ENCODE results near the gene ICE2.
"Not testable (repeated sequence)": the region's sequence is repeated elsewhere in the genome, so short reads cannot be mapped to it uniquely, and the experiment has no call there.

The ICE2 gene

DNA sequence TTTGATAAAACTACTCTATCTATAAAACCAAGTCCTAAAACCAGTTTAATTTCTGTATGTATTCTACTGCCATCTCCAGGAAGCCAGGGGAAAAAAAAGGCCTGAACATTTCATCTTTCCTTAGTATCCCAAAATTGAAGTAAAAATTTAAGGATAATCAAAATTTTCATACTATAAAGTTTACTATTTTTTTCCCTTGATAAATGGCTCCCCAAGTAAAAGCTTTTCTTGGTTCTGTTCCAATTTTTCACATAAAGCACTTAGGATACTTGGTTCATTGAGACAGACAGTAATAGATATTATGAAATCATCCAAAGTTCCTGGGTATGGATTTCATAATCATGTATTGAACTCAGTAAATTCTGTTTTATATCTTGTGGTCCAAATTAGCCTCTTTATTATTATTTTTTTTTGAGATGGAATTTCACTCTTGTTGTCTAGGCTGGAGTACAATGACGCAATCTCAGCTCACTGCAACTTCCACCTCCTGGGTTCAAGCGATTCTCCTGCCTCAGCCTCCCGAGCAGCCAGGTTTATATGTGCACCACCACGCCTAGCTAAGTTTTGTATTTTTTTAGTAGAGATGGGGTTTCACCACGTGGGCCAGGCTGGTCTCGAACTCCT is 34.5 kb downstream of the ICE2 start:
- DNase-seq (ENCODE audit: low read depth in 2 of 2): no peak

DNA sequence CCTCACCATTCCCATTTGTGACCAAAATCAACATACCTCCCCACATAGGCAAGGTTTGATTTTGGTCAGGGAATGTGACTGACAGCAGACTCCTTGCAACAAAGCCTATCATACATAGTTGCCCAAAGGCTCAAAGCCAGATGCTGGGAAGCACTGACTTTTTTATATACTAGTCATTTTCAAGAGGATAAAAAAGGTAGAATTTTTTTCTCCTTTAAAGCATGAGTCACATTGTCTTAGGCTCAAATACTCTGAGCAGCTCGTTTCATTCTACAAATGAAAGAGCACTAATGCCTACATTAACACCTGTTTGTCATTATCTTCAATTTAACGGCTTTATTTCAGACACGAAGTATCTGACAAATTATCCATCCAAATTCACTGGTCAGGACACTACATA is 36.2 kb downstream of the ICE2 start:
- no peak for DNase-seq (ENCODE audit: low read depth in 2 of 2)

DNA sequence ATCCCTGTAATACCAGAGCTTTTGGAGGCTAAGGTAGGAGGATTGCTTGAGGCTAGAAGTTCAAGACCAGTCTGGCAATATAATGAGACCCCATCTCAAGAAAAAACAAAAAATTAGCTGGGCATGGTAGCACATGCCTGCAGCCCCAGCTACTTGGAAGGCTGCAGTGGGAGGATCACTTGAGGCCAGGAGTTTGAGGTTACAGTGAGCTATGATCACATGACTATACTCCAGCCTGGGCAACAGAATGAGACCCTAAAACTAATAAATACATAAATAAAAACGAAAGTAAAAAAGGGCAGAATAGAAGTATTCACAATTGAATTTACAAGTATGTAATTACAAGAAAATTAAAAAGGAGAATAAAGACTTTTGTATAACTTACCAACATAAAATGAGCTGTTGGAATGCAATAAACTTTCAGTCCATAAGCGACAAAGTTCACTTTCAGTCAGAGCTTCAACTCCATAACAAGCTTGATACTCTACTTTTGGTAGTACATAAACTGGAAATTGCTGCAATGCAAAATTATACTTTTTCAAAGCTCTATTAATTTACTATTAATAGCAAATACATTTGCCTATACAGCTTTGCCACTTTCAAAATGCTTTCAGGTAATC is 36.8 kb downstream of the ICE2 start:
- DNase-seq (ENCODE audit: low read depth in 2 of 2): no peak

DNA sequence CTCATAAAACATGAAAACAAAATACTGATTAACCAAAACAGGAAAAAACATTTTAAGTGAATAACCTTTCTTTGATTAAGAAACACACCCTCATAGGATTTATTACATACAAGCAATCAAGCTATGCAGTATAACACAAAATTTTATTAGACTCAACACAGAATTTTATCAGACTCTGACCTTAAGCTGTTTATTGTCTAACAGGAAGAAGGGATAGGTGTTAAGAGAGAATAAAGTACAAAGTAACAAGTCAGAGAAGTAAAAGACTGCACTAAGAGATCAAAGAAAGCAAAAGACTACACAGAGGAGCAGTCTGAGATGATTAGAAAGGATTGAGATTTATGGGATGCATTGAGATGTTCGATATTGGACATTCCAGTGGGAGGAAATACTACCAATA is 37.6 kb downstream of the ICE2 start:
- no peak for DNase-seq (ENCODE audit: low read depth in 2 of 2)

DNA sequence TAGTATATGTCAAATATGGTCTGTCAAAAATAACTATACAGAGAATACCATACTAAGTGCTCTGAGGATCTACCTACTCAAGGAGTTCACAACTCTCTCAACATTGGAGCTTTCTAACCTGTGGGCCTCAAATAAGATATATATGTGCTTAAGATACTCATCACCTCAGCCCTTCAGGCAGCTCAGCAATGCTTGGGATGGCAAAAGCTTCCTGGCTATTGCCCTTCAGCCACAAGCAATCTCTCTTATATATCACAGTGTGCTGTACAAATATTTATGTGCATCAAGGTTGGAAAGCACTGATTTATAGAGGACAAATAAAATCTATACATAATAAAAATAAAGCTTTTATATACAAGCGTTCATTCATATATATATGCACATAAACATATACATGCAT is 40.3 kb downstream of the ICE2 start:
- no peak for DNase-seq (ENCODE audit: low read depth in 2 of 2)

DNA sequence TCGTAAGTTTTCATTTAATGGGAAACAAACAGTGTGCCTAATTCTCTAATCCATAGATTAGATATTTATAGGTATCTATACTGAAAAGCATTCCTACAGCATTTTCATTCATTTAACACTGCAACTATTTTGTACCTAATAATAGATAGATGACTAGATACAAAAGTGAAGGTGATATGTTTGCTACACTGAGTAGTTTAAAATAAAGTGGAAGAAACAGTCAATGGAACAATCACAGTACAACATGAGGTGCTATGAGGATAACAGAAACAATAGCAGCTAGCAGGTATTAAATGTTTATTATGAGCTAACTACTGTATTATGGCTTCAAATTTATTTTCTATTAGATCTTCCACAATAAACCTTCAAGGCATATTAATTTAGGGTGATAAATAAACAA is 50.0 kb downstream of the ICE2 start:
- DNase-seq (ENCODE audit: low read depth in 2 of 2): no peak

DNA sequence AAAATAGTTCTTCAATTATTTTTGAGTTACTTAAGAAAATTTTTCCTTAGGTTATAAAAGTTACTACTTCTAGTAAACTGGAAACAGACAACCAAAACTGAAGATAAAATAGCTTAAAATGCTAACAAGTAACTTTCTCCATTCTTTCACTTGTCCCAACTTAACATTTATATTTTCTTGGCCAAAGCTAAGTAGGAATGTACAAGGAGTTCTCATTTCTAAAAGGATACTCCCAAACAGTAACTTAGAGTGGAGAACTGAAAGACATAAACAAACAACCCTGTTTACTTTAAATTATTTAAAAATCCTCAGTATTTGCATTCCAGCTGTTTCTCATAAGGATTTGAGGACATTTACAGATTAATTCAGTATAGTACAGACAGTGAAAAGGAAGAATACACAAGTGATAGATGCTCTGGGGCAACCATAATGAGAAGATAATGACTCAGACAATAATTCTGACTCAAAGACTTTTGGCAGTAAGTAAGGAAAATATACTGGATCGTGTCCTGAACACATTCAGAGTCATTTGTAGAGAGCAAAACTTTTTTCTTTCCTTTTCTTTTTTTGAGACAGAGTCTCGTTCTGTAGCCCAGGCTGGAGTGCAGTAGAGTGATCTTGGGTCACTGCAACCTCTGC is 52.0 kb downstream of the ICE2 start:
- DNase-seq (ENCODE audit: low read depth in 2 of 2): peak; percentile 55 to 56

DNA sequence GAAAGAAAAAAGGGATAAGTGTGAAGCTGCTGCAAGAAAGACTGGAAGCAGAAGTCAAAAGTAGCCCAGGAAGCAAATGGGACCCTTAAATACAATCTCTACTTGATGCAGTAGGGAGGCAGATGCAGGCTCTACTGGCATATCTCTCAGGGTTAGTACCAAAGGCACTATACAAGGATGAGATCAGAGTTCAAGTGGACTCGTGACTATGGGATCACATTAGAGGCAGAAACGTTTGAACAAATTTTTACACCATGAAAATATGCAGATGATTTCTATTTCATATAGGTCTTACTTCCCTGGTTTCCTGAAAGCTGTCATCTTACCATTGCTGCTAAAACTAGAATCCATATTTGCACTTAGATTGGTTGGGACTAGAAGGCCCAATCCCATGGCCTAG is 53.5 kb downstream of the ICE2 start:
- no peak for DNase-seq (ENCODE audit: low read depth in 2 of 2)

DNA sequence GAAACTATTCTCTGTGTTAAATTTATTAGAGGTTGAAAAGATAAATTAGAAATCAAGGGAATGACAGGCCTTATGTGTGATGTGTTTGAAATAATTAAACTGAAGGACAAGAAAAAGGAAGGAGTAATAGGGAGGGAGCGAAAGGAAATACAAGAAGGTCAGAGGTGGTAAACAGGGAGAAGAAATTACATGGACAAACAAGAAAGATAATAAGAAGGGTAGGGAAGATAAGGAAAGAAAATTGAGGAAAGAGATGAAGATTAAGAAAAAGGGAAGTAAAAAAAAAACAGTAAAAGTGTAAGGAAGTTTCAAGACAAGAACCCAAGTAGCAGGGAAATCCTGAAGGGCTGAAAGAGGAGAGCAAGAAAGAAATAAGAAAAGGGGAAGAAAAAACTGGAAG is 54.9 kb downstream of the ICE2 start:
- no peak for DNase-seq (ENCODE audit: low read depth in 2 of 2)

DNA sequence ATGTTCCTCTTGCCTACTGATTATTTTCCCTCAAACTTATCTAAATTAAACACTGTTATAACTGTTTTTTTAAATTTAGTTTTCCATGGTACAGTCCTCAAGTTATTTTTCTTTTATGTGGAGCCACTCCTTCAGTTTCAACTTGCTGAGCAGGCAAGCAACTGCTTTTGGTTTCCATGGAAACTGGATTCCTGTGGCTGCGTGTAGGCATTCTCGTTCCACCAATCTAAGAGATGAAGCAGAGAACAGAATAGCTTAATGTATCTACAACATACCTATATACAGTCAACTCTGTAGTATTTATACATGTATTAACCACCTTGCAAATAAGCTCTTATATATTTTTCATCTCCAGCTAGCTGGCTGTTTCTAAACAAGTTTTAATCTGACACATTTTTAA is 55.4 kb downstream of the ICE2 start:
- DNase-seq (ENCODE audit: low read depth in 2 of 2): peak; percentile 84 to 86

DNA sequence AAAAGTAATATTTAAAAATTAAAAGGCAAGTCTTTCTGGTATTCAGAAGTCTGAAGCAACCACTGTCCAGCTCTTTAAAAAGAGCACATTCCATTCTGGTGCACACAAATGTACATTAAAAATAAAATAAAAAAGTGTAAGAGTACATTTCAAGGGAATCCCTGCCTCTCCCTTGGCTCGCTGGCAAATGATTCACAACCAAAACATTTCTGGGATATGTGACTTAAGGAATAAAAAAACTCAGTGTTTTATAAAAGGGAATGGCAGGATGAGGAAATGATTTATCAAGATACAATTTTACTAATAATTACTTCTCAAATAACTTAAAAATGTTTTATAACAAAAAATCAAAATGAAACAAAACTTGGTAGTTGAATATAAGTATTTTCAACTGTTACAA is 57.4 kb downstream of the ICE2 start:
- peak; percentile 84 to 85 for DNase-seq (ENCODE audit: low read depth in 2 of 2)

DNA sequence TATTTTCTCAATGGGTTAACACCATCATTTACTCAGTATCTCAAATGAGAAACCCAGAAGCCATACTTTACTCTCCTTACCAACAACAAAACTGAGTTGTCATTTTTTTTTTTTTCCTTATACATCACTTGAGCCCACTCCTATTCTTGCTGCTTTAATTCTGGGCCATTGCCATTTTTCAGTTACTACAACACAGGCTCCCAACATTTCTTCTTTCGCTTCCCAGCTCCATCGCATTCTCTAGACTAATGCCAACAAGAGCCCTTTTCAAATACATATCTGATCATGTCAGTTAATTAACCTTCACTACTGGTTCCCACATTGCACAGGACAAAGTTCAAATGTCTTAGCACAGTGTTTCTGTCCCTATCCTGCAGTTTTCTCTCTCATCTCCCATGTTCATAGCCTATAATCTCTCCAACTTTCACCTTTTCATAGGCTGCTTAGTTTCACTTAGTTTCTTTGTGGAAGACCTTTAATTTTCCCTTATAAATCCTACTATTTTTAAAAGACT is 58.7 kb downstream of the ICE2 start:
- DNase-seq (ENCODE audit: low read depth in 2 of 2): no peak

DNA sequence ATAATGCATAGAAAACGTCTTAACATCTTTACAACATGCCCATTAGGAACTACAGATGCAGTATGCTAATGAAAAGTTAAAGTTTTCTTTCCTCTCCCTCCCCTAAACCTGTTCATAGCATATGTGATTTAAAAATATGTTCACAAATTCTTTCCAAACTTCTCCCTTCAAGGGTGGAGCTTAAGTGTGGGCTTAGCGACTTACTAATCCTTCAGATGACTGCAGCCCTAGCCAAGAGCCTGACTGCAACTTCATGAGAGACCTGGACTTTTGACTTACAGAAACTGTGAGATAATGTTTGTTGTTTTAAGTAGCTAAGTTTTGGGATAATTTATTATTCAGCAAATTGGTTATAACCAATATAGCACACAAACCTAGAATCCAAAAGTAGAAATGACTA is 59.2 kb downstream of the ICE2 start:
- DNase-seq (ENCODE audit: low read depth in 2 of 2): no peak

DNA sequence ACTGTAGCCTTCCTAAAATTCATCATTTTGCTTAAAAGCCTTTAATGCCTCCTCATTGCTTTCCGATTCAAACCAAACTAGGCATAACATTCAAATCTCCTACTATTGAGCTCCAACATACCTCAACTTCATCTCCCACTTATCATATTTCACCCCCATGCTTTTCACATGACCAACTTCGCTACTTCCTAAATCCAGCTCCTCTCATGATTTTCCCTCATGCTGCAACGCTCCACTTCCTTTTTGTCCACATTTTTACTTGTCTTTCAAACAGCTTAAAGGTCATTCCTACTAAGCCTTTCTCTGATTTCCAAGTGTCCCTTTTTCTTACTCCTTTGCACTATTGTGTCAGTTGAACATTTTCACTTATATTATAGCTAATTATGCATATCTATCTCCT is 60.8 kb downstream of the ICE2 start:
- no peak for DNase-seq (ENCODE audit: low read depth in 2 of 2)

DNA sequence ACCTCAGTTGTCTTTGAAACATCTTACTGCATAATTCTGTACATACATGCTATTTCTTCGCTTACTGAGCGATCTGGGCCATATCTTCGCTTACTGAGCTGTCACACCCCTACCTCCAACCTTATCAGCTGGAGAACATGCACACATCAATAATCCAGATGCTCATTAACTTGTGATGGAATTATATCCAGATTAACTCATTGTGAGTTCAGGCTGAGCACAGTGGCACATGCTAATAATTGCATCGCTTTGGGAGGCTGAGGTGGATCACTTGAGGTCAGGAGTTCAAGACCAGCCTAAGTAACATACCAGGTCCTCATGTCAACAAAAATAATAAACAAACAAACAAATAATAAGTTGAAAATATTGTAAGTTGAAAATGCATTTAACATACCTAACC is 61.8 kb downstream of the ICE2 start:
- DNase-seq (ENCODE audit: low read depth in 2 of 2): no peak

DNA sequence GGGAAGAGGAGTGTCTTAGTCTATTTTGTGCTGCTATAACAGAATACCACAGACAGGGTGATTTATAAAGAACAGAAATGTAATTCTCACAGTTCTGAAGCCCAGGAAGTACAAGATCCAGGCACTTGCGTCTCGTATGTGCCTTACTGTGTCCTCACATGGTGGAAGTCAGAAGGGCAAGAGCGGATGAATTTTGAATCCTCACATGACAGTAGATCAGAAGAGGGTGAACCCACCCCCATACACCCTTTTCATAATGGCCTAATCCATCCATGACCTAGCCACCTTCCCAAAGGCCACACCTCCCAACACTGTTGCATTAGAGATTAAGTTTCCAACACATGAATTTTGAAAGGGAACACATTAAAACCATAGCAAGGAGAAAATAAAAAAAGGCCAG is 62.5 kb downstream of the ICE2 start:
- no peak for DNase-seq (ENCODE audit: low read depth in 2 of 2)

DNA sequence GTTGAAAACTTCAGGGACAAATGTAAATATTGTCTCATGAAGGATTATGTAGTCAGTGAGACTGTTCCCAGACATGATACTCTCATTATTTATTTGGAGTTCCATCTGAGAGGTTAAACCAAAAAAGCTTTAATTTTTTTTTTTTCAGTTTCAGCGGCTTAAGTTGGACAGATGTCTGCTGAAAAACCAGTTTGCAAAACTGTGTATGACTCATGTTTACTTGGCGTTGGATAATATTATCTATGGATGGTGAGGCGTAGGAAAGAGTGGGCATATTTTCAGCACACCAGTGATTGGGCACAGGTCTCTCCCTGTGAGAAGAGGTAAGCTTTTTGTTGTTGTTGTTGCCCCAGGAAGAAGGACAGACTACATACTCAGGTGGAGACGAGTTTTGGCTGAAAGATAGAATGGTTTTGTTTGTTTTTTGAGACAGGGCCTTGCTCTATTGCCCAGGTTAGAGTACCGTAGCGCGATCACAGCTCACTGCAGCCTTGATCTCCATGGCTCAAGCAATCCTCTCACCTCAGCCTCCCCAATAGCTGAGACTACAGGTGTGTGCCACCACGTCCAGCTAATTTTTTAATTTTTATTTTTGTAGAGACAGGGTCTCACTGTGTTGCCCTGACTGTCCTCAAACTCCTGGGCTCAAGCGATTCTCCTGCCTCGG is 64.8 kb downstream of the ICE2 start:
- no peak for DNase-seq (ENCODE audit: low read depth in 2 of 2)

DNA sequence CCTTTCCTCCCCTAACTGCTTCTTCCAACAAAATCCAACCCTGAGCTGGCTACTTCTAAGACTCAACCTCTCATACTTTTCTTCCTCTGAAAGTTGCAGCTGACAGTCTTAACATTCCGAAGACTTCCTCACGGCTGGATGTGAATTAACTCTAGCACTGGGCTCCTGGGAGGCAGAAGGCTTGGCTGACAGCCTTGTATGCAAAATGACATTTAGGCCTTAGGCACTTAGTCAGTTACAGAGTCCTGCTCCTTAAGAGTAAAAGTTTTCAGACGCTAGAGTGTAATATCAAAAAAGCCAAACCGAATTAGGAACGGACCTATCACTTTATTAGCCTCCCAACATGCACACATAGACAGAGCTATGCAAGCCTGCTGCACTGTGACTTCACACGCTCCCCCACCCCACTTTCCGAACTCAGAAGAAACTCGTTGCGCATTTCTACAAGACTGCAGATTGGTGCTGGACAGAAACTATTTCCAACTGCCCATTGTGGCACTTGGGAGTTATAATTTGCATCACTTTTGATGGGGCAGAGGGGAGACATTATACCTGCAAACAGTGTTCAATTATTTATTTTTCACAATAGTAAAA is 65.6 kb downstream of the ICE2 start:
- no peak for DNase-seq (ENCODE audit: low read depth in 2 of 2)

DNA sequence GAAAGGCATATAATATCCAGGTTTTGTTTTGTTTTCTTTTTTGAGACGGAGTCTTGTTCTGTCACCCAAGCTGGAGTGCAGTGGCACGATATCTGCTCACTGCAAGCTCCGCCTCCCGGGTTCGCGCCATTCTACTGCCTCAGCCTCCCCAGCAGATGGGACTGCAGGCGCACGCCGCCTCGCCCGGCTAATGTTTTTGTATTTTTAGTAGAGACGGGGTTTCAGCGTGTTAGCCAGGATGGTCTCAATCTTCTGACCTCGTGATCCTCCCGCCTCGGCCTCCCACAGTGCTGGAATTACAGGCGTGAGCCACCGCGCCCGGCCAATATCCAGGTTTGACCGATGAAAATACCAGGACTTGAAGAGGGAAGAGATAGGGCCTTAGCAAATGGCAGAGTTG is 66.1 kb downstream of the ICE2 start:
- not testable (repeated sequence) for DNase-seq (ENCODE audit: low read depth in 2 of 2)

DNA sequence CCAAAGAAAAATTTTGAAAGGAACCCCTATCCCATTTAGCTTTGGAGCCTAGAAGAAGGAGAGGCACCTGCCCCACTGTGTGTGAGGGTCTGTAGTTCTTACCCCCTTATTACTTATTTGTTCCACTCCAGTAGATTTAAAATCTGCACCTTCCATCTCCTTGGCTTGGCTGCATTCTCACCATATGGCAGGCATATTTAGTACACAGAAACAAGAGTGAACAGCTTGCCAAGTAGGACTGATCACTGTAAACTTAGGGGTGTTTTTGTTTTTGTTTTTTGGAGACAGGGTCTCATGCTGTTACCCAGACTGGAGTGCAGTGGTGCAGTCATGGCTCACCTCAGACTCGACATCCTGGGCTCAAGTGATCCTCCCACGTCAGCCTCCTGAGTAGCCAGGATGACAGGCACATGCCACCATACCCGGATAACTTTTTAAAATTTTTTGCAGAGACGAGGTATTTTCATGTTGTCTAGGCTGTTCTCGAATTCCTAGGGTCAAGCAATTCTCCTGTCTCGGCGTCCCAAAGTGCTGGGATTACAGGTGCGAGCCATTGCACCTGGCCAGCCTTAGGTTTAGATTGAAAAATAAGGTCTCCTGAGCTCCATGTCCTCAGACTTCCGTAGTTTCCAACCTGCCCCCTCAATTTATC is 67.0 kb downstream of the ICE2 start:
- no peak for DNase-seq (ENCODE audit: low read depth in 2 of 2)

DNA sequence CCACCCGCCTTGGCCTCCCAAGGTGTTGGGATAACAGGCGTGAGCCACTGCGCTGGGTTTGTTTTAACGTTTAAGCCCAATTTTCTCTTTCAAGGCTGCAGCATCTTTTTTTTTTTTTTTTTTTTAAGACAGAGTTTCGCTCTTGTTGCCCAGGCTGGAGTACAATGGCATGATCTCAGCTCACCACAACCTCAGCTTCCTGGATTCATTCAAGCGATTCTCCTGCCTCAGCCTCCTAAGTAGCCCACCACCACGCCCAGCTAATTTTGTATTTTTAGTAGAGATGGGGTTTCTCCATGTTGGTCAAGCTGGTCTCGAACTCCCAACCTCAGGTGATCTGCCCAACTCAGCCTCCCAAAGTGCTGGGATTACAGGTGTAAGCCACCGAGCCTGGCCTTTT is 68.6 kb downstream of the ICE2 start:
- DNase-seq (ENCODE audit: low read depth in 2 of 2): not testable (repeated sequence)

DNA sequence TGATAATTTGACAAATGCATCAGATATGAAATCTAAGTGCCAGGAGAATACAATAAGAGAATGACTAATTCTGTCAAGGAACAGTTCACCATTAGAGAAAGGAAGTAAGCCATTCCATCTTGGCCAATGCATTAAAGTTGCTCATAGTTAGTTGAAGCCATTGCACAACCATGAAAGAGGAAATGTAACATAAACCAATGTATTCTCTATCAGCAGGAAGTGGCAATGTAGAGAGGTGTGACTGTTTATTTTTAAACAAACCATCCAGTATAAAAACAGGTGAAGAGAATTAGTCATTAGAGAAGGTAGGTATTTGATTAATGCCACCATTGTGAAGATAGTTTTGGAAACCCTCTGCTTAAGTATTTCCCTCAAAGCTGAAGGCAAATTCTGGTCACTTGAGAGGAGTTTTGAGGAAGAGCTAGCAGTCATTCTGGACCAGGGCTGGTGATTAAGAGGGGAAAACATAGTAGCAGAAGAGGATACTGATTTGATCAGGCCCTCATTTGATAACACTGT is 70.4 kb downstream of the ICE2 start:
- no peak for DNase-seq (ENCODE audit: low read depth in 2 of 2)

Measured in fibroblast of skin of left quadriceps (primary cell).